ENCODE results near the gene EGLN1. TPM values are rescaled to one million over a fixed set of nuclear protein-coding genes. Genes with fewer than 3 reads are reported as not detected.

EGLN1 gene
- total and polyA plus RNA-seq, 10 of the 15 experiments (the other 5 are each of a cell fraction or from before 2014, with no cell fraction given), result 2.4 to 46.6 (median 8.7) TPM

DNA sequence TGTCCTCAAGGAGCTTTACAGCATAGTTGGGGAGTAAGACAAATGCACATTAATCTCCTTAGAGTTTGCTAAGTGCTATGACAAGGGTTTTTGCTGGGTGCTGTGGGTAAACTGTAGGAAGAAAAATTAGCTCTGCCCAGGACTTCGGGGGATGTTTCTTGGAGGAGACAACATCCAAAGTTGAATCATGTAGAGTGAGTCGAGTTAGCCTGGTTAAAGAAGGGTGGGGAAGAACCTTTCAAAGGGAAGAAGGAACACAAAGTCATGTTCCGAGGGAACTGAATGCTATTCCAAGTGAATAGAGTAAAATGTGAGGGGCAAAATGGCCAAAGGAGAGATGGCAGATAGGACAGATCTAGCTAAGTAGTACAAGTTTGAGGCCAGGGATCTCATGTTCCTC is 66.9 kb downstream of the EGLN1 start (continued):
- TF ChIP-seq, protein P1, sequence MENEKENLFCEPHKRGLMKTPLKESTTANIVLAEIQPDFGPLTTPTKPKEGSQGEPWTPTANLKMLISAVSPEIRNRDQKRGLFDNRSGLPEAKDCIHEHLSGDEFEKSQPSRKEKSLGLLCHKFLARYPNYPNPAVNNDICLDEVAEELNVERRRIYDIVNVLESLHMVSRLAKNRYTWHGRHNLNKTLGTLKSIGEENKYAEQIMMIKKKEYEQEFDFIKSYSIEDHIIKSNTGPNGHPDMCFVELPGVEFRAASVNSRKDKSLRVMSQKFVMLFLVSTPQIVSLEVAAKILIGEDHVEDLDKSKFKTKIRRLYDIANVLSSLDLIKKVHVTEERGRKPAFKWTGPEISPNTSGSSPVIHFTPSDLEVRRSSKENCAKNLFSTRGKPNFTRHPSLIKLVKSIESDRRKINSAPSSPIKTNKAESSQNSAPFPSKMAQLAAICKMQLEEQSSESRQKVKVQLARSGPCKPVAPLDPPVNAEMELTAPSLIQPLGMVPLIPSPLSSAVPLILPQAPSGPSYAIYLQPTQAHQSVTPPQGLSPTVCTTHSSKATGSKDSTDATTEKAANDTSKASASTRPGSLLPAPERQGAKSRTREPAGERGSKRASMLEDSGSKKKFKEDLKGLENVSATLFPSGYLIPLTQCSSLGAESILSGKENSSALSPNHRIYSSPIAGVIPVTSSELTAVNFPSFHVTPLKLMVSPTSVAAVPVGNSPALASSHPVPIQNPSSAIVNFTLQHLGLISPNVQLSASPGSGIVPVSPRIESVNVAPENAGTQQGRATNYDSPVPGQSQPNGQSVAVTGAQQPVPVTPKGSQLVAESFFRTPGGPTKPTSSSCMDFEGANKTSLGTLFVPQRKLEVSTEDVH (IDR thresholded peaks at IDR 0.05; ENCODE audit: low read depth, partially characterized antibody), result no peak
- no peak for TF ChIP-seq CREM (IDR thresholded peaks at IDR 0.05; ENCODE audit: low read depth)
- TF ChIP-seq, protein P2, sequence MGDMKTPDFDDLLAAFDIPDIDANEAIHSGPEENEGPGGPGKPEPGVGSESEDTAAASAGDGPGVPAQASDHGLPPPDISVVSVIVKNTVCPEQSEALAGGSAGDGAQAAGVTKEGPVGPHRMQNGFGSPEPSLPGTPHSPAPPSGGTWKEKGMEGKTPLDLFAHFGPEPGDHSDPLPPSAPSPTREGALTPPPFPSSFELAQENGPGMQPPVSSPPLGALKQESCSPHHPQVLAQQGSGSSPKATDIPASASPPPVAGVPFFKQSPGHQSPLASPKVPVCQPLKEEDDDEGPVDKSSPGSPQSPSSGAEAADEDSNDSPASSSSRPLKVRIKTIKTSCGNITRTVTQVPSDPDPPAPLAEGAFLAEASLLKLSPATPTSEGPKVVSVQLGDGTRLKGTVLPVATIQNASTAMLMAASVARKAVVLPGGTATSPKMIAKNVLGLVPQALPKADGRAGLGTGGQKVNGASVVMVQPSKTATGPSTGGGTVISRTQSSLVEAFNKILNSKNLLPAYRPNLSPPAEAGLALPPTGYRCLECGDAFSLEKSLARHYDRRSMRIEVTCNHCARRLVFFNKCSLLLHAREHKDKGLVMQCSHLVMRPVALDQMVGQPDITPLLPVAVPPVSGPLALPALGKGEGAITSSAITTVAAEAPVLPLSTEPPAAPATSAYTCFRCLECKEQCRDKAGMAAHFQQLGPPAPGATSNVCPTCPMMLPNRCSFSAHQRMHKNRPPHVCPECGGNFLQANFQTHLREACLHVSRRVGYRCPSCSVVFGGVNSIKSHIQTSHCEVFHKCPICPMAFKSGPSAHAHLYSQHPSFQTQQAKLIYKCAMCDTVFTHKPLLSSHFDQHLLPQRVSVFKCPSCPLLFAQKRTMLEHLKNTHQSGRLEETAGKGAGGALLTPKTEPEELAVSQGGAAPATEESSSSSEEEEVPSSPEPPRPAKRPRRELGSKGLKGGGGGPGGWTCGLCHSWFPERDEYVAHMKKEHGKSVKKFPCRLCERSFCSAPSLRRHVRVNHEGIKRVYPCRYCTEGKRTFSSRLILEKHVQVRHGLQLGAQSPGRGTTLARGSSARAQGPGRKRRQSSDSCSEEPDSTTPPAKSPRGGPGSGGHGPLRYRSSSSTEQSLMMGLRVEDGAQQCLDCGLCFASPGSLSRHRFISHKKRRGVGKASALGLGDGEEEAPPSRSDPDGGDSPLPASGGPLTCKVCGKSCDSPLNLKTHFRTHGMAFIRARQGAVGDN (IDR thresholded peaks at IDR 0.05), result no peak

DNA sequence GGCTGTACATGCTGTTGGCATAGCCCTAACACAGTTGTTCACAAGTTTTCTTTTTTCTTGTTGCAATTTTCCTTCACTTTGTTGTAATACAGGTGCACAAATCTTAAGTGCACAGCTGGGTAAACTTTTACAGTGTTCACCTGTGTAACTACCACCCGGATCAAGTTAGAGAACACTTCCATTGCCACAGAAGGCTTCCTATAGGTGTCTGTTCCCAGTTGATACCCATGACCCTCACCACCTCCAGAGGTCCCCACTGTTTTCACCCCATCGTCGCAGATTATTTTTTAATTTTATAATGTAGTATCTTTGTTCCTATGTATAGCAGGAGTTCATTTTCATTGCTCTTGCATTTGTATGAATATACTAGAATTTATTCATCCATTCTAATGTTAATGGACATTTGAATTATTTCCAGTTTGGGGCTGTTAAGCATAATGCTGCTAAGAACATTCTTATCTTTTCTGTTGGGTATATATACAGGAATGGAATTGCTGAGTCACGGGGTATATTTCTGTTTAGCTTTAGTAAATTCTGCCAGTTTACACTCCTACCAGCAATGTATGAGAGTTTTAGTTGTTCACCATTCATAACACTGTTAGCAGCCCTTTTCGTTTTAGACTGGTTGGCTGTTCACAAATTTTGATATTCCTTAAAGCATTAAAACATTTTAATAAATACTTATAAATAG is 67.6 kb downstream of the EGLN1 start:
- Histone ChIP-seq H3K4me3 (no peak overlapping the region), H3K9ac (ENCODE audit: control insufficient read depth, insufficient read depth, low read length) (no peak overlapping the region), H3K27ac (ENCODE audit: control insufficient read depth, insufficient read depth) (no peak overlapping the region), H3K27me3 (replicated peaks in 1 of 2; ENCODE audit: control insufficient read depth in 2 of 2, insufficient read depth in 2 of 2, low read length in 1 of 2) (no peaks in the 10 kb centered on the region), H3K79me2 (ENCODE audit: control insufficient read depth, insufficient read depth, low read length) (no peaks in the 10 kb centered on the region), H3K4me2 (ENCODE audit: control insufficient read depth, insufficient read depth) (no peak overlapping the region), H3K4me1 (ENCODE audit: control insufficient read depth, insufficient read depth, low read length) (no peaks in the 10 kb centered on the region), H2AFZ (ENCODE audit: control insufficient read depth, low read depth, low read length) (no peak overlapping the region), H3K9me3 (replicated peaks; ENCODE audit: control insufficient read depth, insufficient read depth, low read length) (no peaks in the 10 kb centered on the region), H3K36me3 (ENCODE audit: control insufficient read depth in 2 of 2, insufficient read depth in 2 of 2, low read length in 1 of 2) (no peaks in the 10 kb centered on the region; a peak in 1 of 4 replicates), H4K20me1 (ENCODE audit: control insufficient read depth, insufficient read depth) (no peaks in the 10 kb centered on the region)
- CTCF ChIA-PET, result interaction anchor here (1.0 to 3.3 kb wide), 5 partner anchors 16 to 230 kb away, joined by 3 to 15 read pairs (median 4); partner anchors contain the start of genes EXOC8 and SPRTN
- DNase-seq (ENCODE audit: low read depth, low spot score), result no peak
- RAD21 ChIA-PET (ENCODE audit: unreplicated experiment), result no interaction called here
- POLR2A ChIA-PET, result no interaction called here
- 96% methylated on average over 5 of the region's 5 CpGs for WGBS (ENCODE audit: insufficient coverage, insufficient replicate concordance, low lambda C conversion rate, missing lambda C conversion rate)
- no peak for FAIRE-seq
- in situ Hi-C loops (cut with MboI) (no loop called here), intact Hi-C loops (cut with micrococcal nuclease; ENCODE audit: unreplicated experiment) (loop anchor here (5.0 kb wide), 1 partner anchor 63 kb away; no protein-coding TSS in a partner anchor)
- no TSS peak for BruUV-seq (replicated peaks)
- SMC1A ChIA-PET (ENCODE audit: uncharacterized antibody, unreplicated experiment), result interaction anchor here (0.9 kb wide), 1 partner anchor 247 kb away, joined by 3 read pairs; no protein-coding TSS in a partner anchor
- ATAC-seq, result no peak
- no peak for TF ChIP-seq NFYA (IDR thresholded peaks at IDR 0.05; ENCODE audit: borderline replicate concordance, low read depth, low read length)
- TF ChIP-seq SPI1 (IDR thresholded peaks at IDR 0.05; ENCODE audit: borderline replicate concordance, insufficient read depth, low read depth, low read length), result no peak
- TF ChIP-seq ZBED1 (IDR thresholded peaks at IDR 0.05; ENCODE audit: borderline replicate concordance), result no peak
- TF ChIP-seq ASH2L (IDR thresholded peaks at IDR 0.05; ENCODE audit: borderline replicate concordance, low read depth), result no peak
- TF ChIP-seq POLR2AphosphoS2 (IDR thresholded peaks at IDR 0.05; ENCODE audit: low read depth, low read length), result no peak
- no peak for TF ChIP-seq CBX5 (IDR thresholded peaks at IDR 0.05; ENCODE audit: low read depth)
- no peak for TF ChIP-seq SMARCA5 (IDR thresholded peaks at IDR 0.05)
- TF ChIP-seq, protein P3, sequence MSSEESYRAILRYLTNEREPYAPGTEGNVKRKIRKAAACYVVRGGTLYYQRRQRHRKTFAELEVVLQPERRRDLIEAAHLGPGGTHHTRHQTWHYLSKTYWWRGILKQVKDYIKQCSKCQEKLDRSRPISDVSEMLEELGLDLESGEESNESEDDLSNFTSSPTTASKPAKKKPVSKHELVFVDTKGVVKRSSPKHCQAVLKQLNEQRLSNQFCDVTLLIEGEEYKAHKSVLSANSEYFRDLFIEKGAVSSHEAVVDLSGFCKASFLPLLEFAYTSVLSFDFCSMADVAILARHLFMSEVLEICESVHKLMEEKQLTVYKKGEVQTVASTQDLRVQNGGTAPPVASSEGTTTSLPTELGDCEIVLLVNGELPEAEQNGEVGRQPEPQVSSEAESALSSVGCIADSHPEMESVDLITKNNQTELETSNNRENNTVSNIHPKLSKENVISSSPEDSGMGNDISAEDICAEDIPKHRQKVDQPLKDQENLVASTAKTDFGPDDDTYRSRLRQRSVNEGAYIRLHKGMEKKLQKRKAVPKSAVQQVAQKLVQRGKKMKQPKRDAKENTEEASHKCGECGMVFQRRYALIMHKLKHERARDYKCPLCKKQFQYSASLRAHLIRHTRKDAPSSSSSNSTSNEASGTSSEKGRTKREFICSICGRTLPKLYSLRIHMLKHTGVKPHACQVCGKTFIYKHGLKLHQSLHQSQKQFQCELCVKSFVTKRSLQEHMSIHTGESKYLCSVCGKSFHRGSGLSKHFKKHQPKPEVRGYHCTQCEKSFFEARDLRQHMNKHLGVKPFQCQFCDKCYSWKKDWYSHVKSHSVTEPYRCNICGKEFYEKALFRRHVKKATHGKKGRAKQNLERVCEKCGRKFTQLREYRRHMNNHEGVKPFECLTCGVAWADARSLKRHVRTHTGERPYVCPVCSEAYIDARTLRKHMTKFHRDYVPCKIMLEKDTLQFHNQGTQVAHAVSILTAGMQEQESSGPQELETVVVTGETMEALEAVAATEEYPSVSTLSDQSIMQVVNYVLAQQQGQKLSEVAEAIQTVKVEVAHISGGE (CRISPR knock-in tag; IDR thresholded peaks at IDR 0.05), result no peak

All from GM12878 (cell line).